GM12864 (cell line): ENCODE measurements around the gene BLOC1S3.

Source experiments
- DNase-seq: peaks from one replicate; pipeline ENCODE4 v3.0.0-alpha.2; 2011; ENCODE audit warnings: low read depth
- H3K4me3 ChIP-seq: 2 replicates; pipeline ENCODE4 v1.5.1; 2011; ENCODE audit warnings: mild to moderate bottlenecking, low read depth, low read length, control low read depth
- TF ChIP-seq, protein P1 (sequence below): IDR thresholded peaks from 2 replicates; pipeline ENCODE4 v1.5.1; 2011; ENCODE audit warnings: low read depth, mild to moderate bottlenecking, moderate library complexity, low read length, control low read depth, inconsistent platforms; ENCODE audit errors: missing control alignments

Gene BLOC1S3

DNA sequence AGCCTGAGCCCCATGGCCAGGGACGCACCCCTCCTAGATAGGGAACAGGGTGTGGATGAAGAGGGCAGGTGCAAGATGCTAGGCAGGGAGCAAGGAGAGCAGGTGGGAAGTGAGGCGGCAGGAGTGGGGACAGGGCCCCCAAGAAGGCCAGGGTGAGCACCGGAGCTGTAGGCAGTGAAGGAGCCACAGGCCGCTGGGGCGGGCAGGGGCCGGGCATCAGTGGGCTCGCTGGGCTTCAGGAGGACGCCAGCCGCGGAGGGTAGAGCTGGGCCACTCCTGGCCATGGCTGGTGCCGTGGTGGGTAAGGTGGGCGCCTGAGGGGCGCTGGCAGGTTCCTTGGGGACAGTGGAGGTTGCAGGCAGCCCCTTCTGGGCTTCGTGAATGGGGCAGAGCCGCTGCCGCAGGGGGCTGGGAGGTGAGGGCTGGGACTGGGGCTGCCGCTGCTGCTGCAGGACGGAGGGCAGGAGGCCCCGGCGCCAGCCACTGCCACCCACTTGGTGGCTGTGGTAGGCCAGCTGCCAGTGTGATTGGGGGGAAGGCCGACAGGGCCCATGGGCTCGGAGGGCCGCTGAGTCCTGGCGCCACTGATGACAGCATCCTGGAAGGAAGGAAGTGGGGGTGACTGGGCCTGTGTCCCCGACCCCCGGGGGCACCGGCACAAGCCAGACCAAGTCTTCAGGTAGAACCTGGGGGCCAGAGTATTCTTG is 19.9 kb upstream of the BLOC1S3 start:
- no peak for DNase-seq
- H3K4me3 ChIP-seq: no peak overlapping the region
- TF ChIP-seq, protein P1, sequence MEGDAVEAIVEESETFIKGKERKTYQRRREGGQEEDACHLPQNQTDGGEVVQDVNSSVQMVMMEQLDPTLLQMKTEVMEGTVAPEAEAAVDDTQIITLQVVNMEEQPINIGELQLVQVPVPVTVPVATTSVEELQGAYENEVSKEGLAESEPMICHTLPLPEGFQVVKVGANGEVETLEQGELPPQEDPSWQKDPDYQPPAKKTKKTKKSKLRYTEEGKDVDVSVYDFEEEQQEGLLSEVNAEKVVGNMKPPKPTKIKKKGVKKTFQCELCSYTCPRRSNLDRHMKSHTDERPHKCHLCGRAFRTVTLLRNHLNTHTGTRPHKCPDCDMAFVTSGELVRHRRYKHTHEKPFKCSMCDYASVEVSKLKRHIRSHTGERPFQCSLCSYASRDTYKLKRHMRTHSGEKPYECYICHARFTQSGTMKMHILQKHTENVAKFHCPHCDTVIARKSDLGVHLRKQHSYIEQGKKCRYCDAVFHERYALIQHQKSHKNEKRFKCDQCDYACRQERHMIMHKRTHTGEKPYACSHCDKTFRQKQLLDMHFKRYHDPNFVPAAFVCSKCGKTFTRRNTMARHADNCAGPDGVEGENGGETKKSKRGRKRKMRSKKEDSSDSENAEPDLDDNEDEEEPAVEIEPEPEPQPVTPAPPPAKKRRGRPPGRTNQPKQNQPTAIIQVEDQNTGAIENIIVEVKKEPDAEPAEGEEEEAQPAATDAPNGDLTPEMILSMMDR: no peak

DNA sequence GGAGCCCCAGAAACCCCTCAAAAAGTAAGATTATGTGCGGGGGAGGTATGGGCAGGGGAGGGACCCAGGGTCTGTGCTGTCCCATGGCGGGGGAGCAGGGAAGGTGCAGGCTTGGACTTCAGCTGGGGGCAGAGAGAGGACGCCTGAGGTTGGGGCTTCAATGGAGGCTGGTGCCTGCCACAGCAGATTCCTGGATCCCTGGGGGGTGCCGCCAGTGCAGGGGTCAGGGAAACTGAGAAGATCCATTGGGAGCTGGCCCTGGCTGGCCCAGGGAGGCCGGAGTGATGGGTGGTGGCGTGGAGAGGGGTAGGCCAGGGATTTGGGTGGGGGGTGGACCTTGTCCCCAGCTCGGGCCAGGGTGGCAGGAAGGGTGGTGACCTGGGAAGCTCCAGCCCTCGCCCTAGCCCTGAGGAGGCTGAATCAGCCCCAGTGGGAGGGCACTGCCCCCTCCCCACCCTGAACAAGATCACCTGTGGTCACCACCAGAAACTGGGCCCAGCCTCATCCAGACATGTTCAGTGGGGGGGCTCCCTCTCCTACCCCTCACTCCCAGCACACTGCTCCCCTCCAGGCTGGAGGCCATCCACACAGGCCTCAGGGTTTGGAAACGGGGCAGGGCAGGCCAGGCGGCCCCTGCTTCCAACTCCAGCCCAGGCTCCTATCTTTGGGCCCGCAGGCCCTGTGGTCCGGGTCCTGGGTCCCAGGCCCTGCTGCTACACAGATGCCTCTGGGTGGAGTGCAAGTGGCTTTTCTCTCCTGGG is 19.2 kb upstream of the BLOC1S3 start:
- TF ChIP-seq, protein P1: no peak
- DNase-seq: no peak
- no peak overlapping the region for H3K4me3 ChIP-seq

DNA sequence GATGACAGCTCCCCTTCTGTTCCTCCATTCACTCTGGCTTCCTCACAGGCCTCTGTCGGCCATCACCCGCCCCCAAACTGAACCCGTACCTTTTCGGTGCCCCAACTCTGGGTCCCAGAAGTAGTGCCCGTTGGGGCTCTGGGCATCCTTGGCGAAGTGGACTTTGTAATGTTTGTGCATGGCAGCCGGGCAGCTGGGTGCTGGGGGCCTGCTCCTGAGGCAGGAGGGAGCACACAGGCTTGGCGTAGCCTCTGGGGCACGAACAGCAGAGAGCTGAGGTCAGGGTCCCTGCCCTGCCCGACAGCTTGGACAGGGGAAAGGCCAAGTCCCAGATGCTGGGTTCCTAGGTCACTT is 18.6 kb upstream of the BLOC1S3 start:
- no peak for DNase-seq
- H3K4me3 ChIP-seq: no peak overlapping the region
- TF ChIP-seq, protein P1: no peak

DNA sequence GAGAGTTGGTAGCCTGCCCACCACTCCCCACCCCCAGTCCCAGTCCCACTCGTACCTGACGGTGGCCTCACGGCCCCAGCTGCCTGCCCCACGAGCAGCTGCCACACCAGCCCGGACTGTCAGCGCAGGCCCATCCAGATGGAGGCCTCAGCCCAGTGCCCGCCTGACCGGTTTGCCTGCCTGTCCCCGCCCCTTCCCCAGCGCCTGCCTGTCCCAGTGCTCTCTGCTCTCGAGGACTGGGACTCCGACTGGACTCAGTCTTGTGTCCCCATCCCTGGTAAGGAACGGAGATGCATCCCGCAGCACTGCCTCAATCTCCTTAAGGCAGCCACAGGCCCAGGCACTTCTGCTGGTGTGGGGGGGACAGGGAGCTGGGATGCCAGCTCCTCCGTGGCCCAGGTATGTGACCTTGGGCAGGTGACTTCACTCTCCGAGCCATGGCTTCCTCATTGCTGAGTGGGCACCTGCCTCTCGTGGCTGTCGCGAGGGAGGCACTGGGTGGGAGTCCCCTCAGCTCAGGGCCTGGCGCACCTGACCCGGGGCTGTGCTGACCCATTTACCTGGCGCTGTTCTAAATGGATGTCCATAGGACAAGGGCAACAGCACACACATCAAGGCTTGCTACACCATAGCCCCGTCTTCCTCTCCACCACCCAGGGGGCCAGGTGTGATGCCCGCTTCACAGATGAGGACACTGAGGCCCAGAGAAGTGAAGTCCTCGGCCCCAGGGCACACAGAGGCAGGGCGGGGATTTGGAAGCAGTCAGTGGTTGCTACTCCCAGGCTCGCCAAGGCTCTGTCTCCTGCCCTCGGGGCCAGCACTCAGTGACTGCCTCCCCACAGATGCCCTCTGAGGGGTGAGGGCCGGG is 17.5 kb upstream of the BLOC1S3 start, which contains the start of gene NKPD1:
NKPD1 (minus strand) TSS at position 113 of the 868 bp plus-strand sequence. CDS start 832 bp downstream, outside the sequence.
- TF ChIP-seq, protein P1: no peak
- no peak for DNase-seq

DNA sequence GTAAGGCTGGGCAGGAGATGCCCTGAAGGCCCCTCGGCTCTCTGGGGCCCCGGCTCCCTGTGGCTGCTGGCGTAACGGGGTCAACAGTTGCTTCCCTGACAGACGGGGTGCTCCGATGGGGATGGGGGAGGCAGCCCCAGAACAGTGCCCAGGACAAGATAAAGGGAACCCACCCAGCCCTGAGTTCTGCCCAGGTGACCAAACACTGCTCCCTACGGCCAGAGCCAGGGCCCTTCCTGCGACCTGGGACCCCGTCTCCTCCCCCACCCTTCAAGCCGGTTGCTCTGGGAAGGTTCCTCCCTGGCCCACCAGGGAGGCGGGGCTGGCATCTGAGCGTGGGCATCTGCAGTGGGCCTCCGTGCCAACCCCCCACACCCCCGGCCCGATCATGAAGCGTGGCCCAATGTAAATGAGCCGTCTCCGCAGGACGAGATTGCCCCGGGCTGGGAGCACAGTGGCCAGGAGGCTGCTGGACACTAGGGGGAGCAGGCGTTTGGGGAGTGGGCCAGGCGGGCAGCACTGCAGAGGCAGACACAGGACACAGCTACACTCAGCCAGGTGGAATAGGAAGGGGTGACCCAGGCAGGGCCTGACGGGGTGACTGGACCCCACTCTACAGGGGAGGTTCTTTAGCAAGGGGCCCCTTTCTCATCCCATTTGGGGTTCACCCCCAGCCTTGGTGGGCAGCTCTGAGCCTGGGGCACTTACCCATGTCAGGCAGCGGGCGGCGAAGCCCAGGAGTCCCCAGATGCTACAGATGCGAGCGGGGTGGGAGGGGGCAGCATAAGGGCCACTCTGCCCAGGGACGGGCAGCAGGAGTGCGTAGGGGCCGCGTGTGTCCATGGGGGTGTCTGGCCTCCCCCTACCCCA is 16.6 kb upstream of the BLOC1S3 start:
- no peak overlapping the region for H3K4me3 ChIP-seq
- TF ChIP-seq, protein P1: peak; percentile 13
- DNase-seq: no peak

More for the DNA sequence above, 17.5 kb upstream of the BLOC1S3 start, which contains the start of gene NKPD1:
- no peak within 1 kb of the TSS for H3K4me3 ChIP-seq

DNA sequence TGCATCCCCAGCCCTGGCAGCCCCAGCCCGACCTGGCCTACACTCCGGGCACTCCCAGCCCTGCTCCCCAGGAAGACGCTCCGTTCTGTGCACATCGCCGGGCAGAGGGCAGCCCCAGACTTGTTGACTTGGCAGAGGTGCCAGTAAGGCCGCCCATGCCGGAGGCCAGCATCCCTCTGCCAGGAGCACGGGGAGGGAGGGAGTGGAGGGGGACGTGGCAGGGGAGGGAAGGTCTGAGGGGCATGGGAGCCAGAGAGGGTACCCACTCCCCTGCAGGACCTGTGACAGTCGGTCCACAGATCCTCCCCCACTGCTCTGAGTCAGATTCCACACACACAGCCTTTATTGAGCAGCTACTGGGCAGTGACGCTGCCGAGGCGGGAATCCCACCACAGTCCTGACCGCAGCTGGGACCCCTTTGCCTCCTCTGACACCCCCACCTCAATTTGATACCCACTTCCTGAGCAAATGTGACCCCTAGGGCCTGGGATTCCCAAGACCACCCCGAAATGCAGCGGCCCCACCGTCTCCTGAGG is 15.9 kb upstream of the BLOC1S3 start:
- TF ChIP-seq, protein P1: no peak
- no peak overlapping the region for H3K4me3 ChIP-seq
- DNase-seq: no peak
